GM12864 (cell line): Measurements from ENCODE around the gene MYO6.

Experiments
- DNase-seq: peaks from one replicate; pipeline ENCODE4 v3.0.0-alpha.2; 2011; ENCODE audit warnings: low read depth
- H3K4me3 ChIP-seq: 2 replicates; pipeline ENCODE4 v1.5.1; 2011; ENCODE audit warnings: mild to moderate bottlenecking, low read depth, low read length, control low read depth
- TF ChIP-seq, protein P1 (sequence below): IDR thresholded peaks from 2 replicates; pipeline ENCODE4 v1.5.1; 2011; ENCODE audit warnings: low read depth, mild to moderate bottlenecking, moderate library complexity, low read length, control low read depth, inconsistent platforms; ENCODE audit errors: missing control alignments

Gene MYO6

DNA sequence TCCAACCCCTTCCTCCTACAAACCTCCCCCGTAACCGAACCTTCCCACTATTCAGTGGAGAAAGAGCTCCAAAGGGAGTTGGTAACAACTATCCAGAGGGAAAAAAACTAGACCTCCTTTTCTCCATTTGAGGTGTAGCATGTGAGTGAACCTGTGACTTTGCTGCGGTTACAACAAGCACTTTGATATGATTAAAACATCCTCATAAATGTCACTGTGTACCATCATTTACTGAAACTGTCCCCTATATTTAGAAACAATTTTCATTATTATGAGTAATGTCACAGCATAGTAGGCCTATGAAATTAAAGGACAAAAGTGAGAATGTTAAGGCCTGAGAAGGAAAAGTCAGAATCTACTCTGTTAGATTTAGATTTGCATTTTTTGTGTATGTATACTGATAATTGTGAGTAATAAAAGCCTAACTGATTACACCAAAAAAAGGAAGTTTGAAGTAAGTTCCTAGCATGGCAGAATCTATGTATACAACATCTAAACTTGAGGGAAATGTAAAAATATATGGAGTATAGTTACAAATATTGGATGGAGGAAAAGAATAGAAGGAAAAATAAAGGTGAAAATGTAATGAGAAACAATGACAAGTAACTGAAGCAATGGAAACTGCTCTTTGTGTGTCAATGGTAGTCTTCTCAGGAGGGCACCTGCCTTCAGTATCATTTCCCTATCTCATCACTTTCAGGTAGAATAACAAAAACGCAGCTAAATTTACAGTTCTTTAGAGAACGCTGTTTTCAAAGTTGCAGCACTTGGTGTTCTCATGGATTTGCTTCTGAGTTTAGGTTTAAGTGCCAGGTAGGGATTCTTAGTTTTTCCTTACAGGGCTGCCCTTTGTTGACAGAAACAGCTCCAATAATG, 177.5 kb downstream of the MYO6 start:
- H3K4me3 ChIP-seq, result no peak overlapping the region
- no peak for DNase-seq
- TF ChIP-seq, protein P1, sequence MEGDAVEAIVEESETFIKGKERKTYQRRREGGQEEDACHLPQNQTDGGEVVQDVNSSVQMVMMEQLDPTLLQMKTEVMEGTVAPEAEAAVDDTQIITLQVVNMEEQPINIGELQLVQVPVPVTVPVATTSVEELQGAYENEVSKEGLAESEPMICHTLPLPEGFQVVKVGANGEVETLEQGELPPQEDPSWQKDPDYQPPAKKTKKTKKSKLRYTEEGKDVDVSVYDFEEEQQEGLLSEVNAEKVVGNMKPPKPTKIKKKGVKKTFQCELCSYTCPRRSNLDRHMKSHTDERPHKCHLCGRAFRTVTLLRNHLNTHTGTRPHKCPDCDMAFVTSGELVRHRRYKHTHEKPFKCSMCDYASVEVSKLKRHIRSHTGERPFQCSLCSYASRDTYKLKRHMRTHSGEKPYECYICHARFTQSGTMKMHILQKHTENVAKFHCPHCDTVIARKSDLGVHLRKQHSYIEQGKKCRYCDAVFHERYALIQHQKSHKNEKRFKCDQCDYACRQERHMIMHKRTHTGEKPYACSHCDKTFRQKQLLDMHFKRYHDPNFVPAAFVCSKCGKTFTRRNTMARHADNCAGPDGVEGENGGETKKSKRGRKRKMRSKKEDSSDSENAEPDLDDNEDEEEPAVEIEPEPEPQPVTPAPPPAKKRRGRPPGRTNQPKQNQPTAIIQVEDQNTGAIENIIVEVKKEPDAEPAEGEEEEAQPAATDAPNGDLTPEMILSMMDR, result no peak

DNA sequence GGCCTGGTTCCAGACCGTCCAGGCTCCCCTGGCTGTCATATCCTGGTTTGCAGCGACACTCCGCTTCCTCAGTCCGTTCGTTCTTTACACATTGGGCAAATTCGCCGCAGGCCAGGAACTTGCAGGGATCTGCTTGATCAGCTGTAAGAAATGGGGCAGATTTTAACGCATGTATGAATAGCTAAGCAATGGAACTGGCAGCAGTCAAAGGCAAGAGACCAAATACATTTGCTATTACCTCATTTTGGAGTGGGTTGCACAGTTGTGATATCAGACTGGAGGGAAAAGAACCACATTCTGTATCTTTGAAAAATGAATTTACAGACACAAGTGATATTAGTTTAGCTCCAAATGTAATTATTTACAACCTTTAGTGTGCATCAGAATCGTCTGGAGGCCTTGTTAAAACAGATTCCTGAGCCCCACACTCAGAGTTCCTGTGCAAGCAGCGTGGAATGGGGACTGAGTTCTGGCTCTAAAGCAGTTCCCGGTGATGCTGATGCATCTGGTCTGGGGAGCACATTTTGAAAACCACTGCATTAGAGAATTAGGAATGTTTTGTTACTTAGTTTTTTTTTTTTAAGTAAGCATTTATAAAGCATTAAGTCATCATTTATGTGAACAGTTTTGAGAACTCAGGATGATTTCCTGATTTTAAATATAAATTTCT, 182.1 kb downstream of the MYO6 start:
- no peak overlapping the region for H3K4me3 ChIP-seq
- TF ChIP-seq, protein P1, result no peak
- DNase-seq, result no peak

DNA sequence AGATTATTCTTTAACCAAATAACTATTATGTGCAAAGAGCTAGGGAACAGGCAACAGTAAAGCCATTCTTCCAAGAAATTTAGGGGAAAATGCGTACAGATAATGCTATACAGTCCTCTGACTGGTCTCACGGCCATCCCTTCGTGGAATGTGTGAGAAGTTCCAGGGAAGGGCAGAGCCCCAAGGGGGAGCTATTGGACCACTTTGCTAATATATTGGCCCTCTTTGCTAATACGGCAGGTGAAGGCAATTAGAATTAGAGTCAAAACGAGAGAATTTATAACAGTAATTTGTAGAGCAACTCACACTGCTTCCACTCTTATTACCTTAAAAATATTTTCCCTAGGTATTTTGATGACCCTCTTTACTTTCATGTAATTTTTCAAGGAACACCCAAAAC, 183.0 kb downstream of the MYO6 start:
- TF ChIP-seq, protein P1, result peak; percentile 46
- H3K4me3 ChIP-seq, result no peak overlapping the region
- DNase-seq, result no peak

DNA sequence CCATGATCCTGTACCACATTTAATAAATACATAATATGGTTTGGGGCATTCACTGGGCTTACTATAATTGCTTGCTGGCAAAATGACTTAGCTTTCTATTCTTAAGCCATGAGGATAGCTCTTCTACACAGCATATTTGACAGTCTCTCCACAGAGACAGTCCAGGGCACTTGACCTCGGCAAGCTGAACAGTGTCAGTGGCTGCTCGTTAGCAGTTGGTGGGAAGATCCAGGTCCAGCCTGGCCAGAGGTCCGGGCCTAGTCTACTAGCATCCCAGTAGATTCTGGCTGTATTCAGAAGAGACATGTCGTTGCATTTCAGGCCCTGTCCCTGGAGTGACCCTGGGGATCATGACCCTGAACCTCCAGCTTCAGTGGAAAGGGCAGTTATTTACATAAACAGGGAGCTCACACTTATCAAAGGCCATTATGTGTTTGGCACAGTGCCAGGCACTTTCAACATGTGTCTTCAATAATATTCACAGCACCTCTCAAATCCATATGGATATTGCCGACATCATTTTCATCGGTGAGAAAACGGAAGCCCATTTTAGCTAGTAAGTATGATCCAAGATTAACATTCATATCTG, 184.4 kb downstream of the MYO6 start:
- TF ChIP-seq, protein P1, result no peak
- no peak for DNase-seq
- H3K4me3 ChIP-seq, result no peak overlapping the region

DNA sequence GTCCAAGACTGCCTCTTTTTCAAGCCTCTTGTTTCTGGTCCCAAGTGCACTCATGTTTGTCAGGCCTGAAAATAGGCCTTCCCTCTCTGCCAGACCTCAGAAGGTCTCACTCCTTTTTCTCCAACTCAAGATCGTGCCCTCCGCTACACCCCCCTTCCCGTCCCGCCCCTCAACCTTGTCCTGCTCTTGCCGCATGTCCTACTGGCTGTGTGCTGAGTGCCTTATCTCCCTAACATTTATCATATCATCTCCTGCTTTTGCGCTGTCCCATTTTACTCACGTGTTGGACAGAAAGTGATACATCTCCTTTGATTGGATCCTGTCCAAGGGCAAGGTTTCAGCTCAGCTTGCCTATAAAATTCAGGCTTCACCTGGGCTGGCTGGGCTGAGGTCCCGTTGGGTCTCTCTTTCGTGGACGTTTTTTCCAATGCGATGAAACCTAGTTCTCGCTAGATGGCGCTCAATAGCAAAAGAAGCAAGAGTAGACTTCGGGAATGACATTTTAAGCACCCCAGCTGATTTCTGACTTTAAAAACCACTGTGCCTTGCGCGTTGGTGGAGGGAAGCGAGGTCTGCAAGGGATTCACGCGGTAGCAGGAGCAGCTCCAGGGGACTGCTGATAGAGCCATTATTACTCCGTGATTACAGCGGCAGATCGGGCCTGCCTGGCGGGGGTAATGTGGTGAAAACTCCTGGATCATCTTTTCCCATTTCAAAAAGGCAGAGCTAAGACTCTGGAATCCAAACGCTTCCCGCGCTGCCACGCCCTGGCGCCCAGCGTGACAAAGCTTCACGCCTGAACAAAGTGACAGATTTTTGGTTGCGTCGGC, 185.8 kb downstream of the MYO6 start:
- peak; percentile 13 for DNase-seq
- TF ChIP-seq, protein P1, result peak; percentile 75
- no peak overlapping the region for H3K4me3 ChIP-seq

DNA sequence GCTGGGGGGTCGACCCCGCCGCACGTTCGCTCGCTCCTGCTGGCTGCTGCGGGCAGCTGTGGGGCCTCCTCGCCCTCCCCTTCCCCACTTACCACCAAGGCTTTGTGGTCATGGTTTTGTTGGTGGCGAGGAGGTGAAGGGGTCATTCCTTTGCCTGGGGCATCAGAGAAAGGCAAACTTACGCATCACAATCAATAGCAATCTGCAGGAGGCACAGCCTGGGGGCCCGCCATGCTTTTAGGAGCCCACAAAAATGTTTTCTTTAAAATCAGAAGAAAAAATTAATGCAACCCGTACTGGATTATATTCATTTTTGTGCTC, 186.4 kb downstream of the MYO6 start:
- H3K4me3 ChIP-seq, result no peak overlapping the region
- no peak for DNase-seq
- TF ChIP-seq, protein P1, result no peak
